Measurements from ENCODE around the gene CYSTM1.

- no peak for TF ChIP-seq POLR2A (IDR thresholded peaks at IDR 0.05)
- TF ChIP-seq CTCF (IDR thresholded peaks at IDR 0.05): no peak
- TF ChIP-seq POLR2AphosphoS5 (IDR thresholded peaks at IDR 0.05; ENCODE audit: insufficient read depth in 1 of 2, low read depth in 1 of 2): no peak
These were observed 109.0 kb downstream of the CYSTM1 start for GRCh38 chr5:140284013-140284412.
